ENCODE measurements around the gene MYO1A. TPM values are rescaled to one million over a fixed set of nuclear protein-coding genes. Genes with fewer than 3 reads are reported as not detected.
A peak's percentile ranks its signal among the peaks of the same experiment; 100 is the strongest.
"Not testable (repeated sequence)": the region's sequence is repeated elsewhere in the genome, so short reads cannot be mapped to it uniquely, and the experiment has no call there.

Gene MYO1A
- total and polyA plus RNA-seq, 8 donors, result 0.70 to 97.3 (median 17.4) TPM

DNA sequence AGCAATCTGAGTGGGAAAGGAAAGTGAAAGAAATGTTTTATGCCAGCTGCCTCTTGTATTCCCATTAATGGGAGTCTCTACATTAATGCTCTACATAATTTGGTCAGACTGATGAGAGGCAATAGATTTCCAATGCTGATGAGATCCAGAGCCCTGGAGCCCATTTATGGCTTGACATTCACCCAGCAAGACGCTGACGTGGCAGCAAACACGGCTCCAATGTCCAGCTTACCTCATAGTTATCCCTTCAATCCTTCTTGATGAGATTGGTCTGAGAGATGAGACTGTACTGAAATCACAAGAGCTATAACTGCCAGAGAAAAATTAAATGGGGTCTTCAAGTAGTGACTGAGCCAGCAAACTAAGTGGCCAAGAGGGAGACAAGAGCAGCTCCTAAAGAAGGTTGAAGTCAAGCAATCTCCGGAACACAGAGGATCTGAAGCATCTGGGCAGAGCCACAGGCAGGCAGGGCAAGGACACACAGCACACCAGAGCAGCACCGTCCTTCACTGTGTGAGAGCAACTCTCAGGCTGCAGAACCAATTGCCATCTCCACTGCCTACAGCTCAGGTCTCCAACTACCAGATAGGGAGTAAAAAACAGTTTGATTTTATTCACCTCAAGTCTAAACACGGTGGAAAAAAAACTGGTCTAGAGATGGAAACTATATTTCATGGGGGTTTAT, 7.3 kb upstream of the MYO1A start:
- intact Hi-C loops (cut with DNase I; ENCODE audit: low total_unique reads), result no loop called here
- Histone ChIP-seq H3K27me3 (no peaks in the 10 kb centered on the region), H3K9me3 (no peaks in the 10 kb centered on the region), H3K4me3 (no peak overlapping the region), H3K4me1 (peaks cover 0 to 10% (median 2%) of the 10 kb centered on the region in 4 donors), H3K36me3 (peaks cover 10 to 37% (median 36%) of the 10 kb centered on the region in 4 donors), H3K27ac (peak overlapping the region in 4 of 5 donors; percentile 33 to 70 (median 58))
- TF ChIP-seq, protein P1, sequence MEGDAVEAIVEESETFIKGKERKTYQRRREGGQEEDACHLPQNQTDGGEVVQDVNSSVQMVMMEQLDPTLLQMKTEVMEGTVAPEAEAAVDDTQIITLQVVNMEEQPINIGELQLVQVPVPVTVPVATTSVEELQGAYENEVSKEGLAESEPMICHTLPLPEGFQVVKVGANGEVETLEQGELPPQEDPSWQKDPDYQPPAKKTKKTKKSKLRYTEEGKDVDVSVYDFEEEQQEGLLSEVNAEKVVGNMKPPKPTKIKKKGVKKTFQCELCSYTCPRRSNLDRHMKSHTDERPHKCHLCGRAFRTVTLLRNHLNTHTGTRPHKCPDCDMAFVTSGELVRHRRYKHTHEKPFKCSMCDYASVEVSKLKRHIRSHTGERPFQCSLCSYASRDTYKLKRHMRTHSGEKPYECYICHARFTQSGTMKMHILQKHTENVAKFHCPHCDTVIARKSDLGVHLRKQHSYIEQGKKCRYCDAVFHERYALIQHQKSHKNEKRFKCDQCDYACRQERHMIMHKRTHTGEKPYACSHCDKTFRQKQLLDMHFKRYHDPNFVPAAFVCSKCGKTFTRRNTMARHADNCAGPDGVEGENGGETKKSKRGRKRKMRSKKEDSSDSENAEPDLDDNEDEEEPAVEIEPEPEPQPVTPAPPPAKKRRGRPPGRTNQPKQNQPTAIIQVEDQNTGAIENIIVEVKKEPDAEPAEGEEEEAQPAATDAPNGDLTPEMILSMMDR (IDR thresholded peaks at IDR 0.05), result no peak
- TF ChIP-seq POLR2AphosphoS5 (IDR thresholded peaks at IDR 0.05) (no peak), EP300 (IDR thresholded peaks at IDR 0.05) (no peak), POLR2A (IDR thresholded peaks at IDR 0.05) (no peak)
- DNase-seq, result peak in 1 of 2 donors; percentile 39
- 68 to 90% (median 85%) methylated on average over 6 of the region's 6 CpGs for WGBS, 5 donors

DNA sequence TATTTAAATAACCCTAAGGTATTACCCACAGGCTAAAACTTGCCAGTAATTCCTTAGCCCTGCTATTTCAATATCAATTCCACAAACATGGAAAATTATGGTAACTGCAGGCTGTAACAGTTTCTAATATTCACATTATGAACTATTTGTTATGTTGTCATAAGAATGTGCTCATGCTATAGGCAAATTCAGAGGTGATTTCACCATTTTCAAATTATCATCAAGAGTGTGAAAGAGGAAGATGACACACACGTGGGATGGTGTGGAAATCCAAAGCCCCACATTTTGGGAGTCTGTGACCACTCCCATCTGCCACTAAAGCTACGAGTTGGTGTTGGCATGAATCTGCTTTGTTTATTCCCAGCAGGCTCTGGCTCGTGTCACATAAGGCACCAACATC, 5.9 kb upstream of the MYO1A start:
- Histone ChIP-seq H3K9me3 (no peaks in the 10 kb centered on the region), H3K27ac (peak overlapping the region in 4 of 5 donors; percentile 1 to 57 (median 35)), H3K4me3 (no peak overlapping the region), H3K27me3 (no peaks in the 10 kb centered on the region), H3K36me3 (peaks cover 10 to 37% (median 32%) of the 10 kb centered on the region in 4 donors), H3K4me1 (peaks cover 0 to 10% (median 2%) of the 10 kb centered on the region in 4 donors)
- no peak for DNase-seq
- intact Hi-C loops (cut with DNase I; ENCODE audit: low total_unique reads), result no loop called here
- TF ChIP-seq, protein P1 (IDR thresholded peaks at IDR 0.05), result no peak
- TF ChIP-seq EP300 (IDR thresholded peaks at IDR 0.05) (no peak), POLR2A (IDR thresholded peaks at IDR 0.05) (no peak), POLR2AphosphoS5 (IDR thresholded peaks at IDR 0.05) (no peak)
- WGBS, 5 donors, result 57 to 64% (median 62%) methylated on average over 3 of the region's 3 CpGs

DNA sequence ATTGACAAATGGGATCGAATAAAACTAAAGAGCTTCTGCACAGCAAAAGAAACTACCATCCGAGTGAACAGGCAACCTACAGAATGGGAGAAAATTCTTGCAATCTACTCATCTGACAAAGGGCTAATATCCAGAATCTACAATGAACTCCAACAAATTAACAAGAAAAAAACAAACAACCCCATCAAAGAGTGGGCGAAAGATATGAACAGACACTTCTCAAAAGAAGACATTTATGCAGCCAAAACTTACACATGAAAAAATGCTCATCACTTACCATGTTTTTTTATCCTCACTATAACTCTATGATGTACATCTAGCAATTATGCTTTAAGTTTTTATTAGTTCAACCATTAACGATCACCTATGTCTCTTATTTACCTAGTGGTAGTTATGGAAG, 4.0 kb upstream of the MYO1A start:
- H3K27me3 ChIP-seq; intact Hi-C loops (cut with DNase I; ENCODE audit: low total_unique reads); H3K4me3 ChIP-seq; H3K9me3 ChIP-seq; DNase-seq; H3K27ac ChIP-seq: not testable (repeated sequence)
- peaks cover 0 to 19% (median 15%) of the 10 kb centered on the region in 4 donors for H3K36me3 ChIP-seq
- H3K4me1 ChIP-seq, result peaks cover 0 to 16% (median 7%) of the 10 kb centered on the region in 4 donors
- WGBS, 5 donors, result 92 to 99% (median 95%) methylated on average over 4 of the region's 4 CpGs

DNA sequence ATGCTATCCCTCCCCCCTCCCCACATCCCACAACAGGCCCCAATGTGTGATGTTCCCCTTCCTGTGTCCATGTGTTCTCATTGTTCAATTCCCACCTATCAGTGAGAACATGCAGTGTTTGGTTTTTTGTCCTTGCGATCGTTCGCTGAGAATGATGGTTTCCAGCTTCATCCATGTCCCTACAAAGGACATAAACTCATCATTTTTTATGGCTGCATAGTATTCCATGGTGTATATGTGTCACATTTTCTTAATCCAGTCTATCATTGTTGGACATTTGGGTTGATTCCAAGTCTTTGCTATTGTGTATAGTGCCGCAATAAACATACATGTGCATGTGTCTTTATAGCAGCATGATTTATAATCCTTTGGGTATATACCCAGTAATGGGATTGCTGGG, 3.2 kb upstream of the MYO1A start:
- DNase-seq; H3K27me3 ChIP-seq; H3K9me3 ChIP-seq; intact Hi-C loops (cut with DNase I; ENCODE audit: low total_unique reads); H3K27ac ChIP-seq; H3K4me3 ChIP-seq: not testable (repeated sequence)
- Histone ChIP-seq H3K4me1 (peaks cover 4 to 23% (median 6%) of the 10 kb centered on the region in 4 donors), H3K36me3 (peaks cover 0 to 12% (median 8%) of the 10 kb centered on the region in 4 donors)
- WGBS, 5 donors, result 90 to 99% (median 97%) methylated on average over 4 of the region's 4 CpGs

DNA sequence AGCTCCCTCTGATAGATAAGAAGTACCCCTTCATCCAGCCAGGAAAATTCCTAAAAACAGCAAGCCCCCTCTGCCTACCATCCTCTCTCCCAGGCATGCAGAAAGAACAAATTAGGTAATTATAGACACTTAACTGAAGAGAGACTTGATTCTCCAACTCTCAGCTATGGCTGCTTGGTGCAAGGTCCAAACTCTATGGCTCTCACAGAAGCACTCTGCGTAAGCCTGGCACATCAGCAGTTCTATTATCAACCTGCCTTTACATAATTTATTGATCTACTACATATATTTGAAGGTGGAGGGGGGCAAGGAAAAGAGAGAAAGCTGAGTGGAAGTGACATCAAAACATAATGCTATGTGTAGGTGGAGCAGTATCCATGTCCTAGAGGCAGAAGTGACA, 1.1 kb upstream of the MYO1A start:
- Histone ChIP-seq H3K9me3 (no peaks in the 10 kb centered on the region), H3K27ac (no peak overlapping the region), H3K36me3 (no peaks in the 10 kb centered on the region), H3K27me3 (no peaks in the 10 kb centered on the region), H3K4me1 (peaks cover 4 to 34% (median 7%) of the 10 kb centered on the region in 4 donors), H3K4me3 (no peak overlapping the region)
- intact Hi-C loops (cut with DNase I; ENCODE audit: low total_unique reads), result no loop called here
- 86 to 94% (median 90%) methylated on average over 1 of the region's 1 CpG for whole genome bisulfite sequencing, 5 donors
- TF ChIP-seq, protein P1 (IDR thresholded peaks at IDR 0.05), result no peak
- no peak for TF ChIP-seq POLR2AphosphoS5 (IDR thresholded peaks at IDR 0.05)
- no peak for TF ChIP-seq POLR2A (IDR thresholded peaks at IDR 0.05)
- no peak for TF ChIP-seq EP300 (IDR thresholded peaks at IDR 0.05)
- no peak for DNase-seq

Measured in stomach (tissue), 9 donors.